Neural cell (in vitro differentiated cells): ENCODE measurements around the gene CRIP1. TPM values are rescaled to one million over a fixed set of nuclear protein-coding genes. Genes with fewer than 3 reads are reported as not detected.

Source experiments
- H2AFZ ChIP-seq: fragments of 200-600, 300-800 bp; sonication (generic), shearing (Covaris generic); 2 replicates; pipeline ENCODE4 v1.6.0; 2014; ENCODE audit warnings: low read depth, mild to moderate bottlenecking, antibody characterized with exemption, low read length, moderate library complexity
- H3F3A ChIP-seq: fragments of 200-600 bp; shearing (Covaris generic); 2 replicates; pipeline ENCODE4 v1.6.1; 2016; ENCODE audit warnings: mild to moderate bottlenecking, moderate library complexity, mixed read lengths, antibody characterized with exemption, low read length; ENCODE audit not compliant: insufficient read depth, poor library complexity, severe bottlenecking
- H3K27ac ChIP-seq: fragments of 200-600, 300-800 bp; sonication (generic), shearing (Covaris generic); 2 replicates; pipeline ENCODE4 v1.5.1; 2014; ENCODE audit warnings: mild to moderate bottlenecking, low read length, moderate library complexity
- H3K27me3 ChIP-seq: fragments of 300-800, 200-600 bp; sonication (generic), shearing (Covaris generic); 2 replicates; pipeline ENCODE4 v1.6.0; 2014; ENCODE audit warnings: mild to moderate bottlenecking, low read depth, low read length, moderate library complexity; ENCODE audit not compliant: insufficient read depth
- H3K36me3 ChIP-seq: fragments of 300-800, 200-600 bp; sonication (generic), shearing (Covaris generic); 2 replicates; pipeline ENCODE4 v1.5.1; 2014; ENCODE audit warnings: mild to moderate bottlenecking, antibody characterized with exemption, low read length, moderate library complexity; ENCODE audit not compliant: insufficient read depth
- H3K4me2 ChIP-seq: fragments of 300-800, 200-600 bp; sonication (generic), shearing (Covaris generic); 2 replicates; pipeline ENCODE4 v1.6.0; 2014; ENCODE audit warnings: mild to moderate bottlenecking, low read length
- H3K4me3 ChIP-seq: fragments of 300-800, 200-600 bp; sonication (generic), shearing (Covaris generic); 2 replicates; pipeline ENCODE4 v1.5.1; 2014; ENCODE audit warnings: mild to moderate bottlenecking, low read length, moderate library complexity
- H3K79me2 ChIP-seq: fragments of 200-600 bp; shearing (Covaris generic); replicated peaks from 2 replicates; pipeline ENCODE4 v1.6.0; 2014; ENCODE audit warnings: mild to moderate bottlenecking, low read length, moderate library complexity; ENCODE audit not compliant: insufficient read depth
- H3K9ac ChIP-seq: fragments of 300-800, 200-600 bp; sonication (generic), shearing (Covaris generic); 2 replicates; pipeline ENCODE4 v1.6.1; 2016; ENCODE audit warnings: mild to moderate bottlenecking, low read length, mixed read lengths
- H3K9me2 ChIP-seq: fragments of 200-600 bp; shearing (Covaris generic); 2 replicates; pipeline ENCODE4 v1.6.1; 2016; ENCODE audit warnings: mild to moderate bottlenecking, low read length, mixed read lengths; ENCODE audit not compliant: insufficient read depth
- H3K9me3 ChIP-seq: fragments of 200-600, 300-800 bp; sonication (generic), shearing (Covaris generic); 2 replicates; pipeline ENCODE4 v1.6.1; 2016; ENCODE audit warnings: mild to moderate bottlenecking, mixed run types, low read length, moderate library complexity, mixed read lengths
- H4K20me1 ChIP-seq: fragments of 200-600 bp; shearing (Covaris generic); 2 replicates; pipeline ENCODE4 v1.6.1; 2016; ENCODE audit warnings: mild to moderate bottlenecking, mixed run types; ENCODE audit not compliant: insufficient read depth
- EP300 ChIP-seq: fragments of 450-650 bp; conservative IDR thresholded peaks from 2 replicates; pipeline ENCODE4 v1.6.1; 2014; ENCODE audit warnings: antibody characterized with exemption, mild to moderate bottlenecking, moderate library complexity; ENCODE audit not compliant: poor library complexity, severe bottlenecking
- EZH2 ChIP-seq: fragments of 200-600, 300-800 bp; shearing (Covaris generic), sonication (generic); IDR thresholded peaks from 2 replicates; pipeline ENCODE4 v1.6.1; 2014; ENCODE audit warnings: antibody characterized with exemption, low read length, borderline replicate concordance, mild to moderate bottlenecking; ENCODE audit not compliant: insufficient read depth, poor library complexity, severe bottlenecking
- MXI1 ChIP-seq: fragments of 450-650 bp; conservative IDR thresholded peaks from 2 replicates; pipeline ENCODE4 v1.6.1; 2014; ENCODE audit warnings: antibody characterized with exemption, mild to moderate bottlenecking; ENCODE audit not compliant: poor library complexity, severe bottlenecking
- POLR2AphosphoS5 ChIP-seq: IDR thresholded peaks from 2 replicates; pipeline ENCODE4 v1.6.1; 2012
- RAD21 ChIP-seq: fragments of 450-650 bp; conservative IDR thresholded peaks from 2 replicates; pipeline ENCODE4 v1.6.1; 2014; ENCODE audit warnings: antibody characterized with exemption, mild to moderate bottlenecking, moderate library complexity
- SMC3 ChIP-seq: fragments of 450-650 bp; conservative IDR thresholded peaks from 2 replicates; pipeline ENCODE4 v1.6.1; 2014; ENCODE audit warnings: antibody characterized with exemption, mild to moderate bottlenecking, moderate library complexity; ENCODE audit not compliant: poor library complexity
- TAF1 ChIP-seq: IDR thresholded peaks from 2 replicates; pipeline ENCODE4 v1.6.1; 2012; ENCODE audit warnings: low read depth
- polyA plus RNA-seq: library from polyadenylated mRNA; depleted of rRNA; stranded (reverse); fragments of >200 nt; gene quantifications from 2 replicates; pipeline ENCODE4 v1.2.3, GENCODE V29; 2014
- TF ChIP-seq, protein P1 (sequence below): fragments of 450-650 bp; IDR thresholded peaks from 2 replicates; pipeline ENCODE4 v1.5.1; 2014; ENCODE audit warnings: antibody characterized with exemption, mild to moderate bottlenecking, moderate library complexity; ENCODE audit not compliant: poor library complexity, severe bottlenecking
- TF ChIP-seq, protein P2 (sequence below): IDR thresholded peaks from 2 replicates; pipeline ENCODE4 v1.6.1; 2012; ENCODE audit warnings: borderline replicate concordance

Gene CRIP1
- polyA plus RNA-seq, 1 donor from 2014 or later, result 0.58 TPM

DNA sequence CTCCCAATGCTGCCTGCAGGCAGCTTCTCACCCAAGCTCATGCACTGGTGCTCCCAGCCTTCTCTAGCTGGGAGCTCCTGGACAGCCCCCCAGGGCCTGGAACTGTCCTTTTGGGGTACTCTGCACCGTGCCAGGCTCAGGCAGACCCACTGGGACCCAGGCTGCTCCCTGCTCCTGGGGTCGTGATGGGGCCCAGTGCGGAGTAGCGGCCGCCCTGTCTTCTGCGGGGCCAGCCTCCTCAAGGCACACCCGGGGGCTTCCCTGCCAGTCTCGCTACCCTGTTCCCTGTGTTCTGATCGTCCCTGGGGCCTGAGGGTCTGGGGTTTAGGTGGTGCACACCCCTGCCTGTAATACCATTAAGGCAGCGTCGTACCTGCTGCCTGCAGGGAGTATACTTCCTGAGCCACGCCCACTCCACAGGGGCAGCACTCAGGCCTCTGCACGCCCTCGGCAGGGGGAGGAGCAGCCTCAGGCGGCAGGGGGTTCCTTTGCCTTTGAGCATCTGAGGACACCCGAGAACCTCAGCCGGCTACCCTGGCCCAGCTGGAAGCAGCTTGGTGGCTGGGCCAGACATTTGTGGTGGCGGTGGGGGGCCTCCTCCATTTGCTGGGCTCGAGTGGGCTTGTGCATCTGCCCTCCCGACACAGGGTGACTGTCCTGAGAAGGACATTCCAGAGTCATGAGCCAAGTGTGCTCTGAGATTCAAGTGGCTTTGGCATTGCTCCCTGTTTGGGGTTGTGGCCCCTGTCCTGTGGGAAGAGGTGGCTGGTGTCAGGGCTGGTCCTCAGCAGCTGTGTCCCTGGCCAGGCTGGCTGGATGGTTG lies 21.3 kb upstream of the CRIP1 start:
- H3K27ac ChIP-seq, result no peak overlapping the region
- no peak overlapping the region for H3K4me2 ChIP-seq
- H3K79me2 ChIP-seq, result no peaks in the 10 kb centered on the region
- no peak overlapping the region for H3K4me3 ChIP-seq
- H2AFZ ChIP-seq, result no peak overlapping the region
- no peaks in the 10 kb centered on the region for H4K20me1 ChIP-seq
- H3K27me3 ChIP-seq, result no peaks in the 10 kb centered on the region
- no peak overlapping the region for H3K9ac ChIP-seq
- no peak for TF ChIP-seq MXI1
- TF ChIP-seq TAF1, result no peak
- no peak for TF ChIP-seq POLR2AphosphoS5
- no peak for TF ChIP-seq RAD21
- TF ChIP-seq, protein P1, sequence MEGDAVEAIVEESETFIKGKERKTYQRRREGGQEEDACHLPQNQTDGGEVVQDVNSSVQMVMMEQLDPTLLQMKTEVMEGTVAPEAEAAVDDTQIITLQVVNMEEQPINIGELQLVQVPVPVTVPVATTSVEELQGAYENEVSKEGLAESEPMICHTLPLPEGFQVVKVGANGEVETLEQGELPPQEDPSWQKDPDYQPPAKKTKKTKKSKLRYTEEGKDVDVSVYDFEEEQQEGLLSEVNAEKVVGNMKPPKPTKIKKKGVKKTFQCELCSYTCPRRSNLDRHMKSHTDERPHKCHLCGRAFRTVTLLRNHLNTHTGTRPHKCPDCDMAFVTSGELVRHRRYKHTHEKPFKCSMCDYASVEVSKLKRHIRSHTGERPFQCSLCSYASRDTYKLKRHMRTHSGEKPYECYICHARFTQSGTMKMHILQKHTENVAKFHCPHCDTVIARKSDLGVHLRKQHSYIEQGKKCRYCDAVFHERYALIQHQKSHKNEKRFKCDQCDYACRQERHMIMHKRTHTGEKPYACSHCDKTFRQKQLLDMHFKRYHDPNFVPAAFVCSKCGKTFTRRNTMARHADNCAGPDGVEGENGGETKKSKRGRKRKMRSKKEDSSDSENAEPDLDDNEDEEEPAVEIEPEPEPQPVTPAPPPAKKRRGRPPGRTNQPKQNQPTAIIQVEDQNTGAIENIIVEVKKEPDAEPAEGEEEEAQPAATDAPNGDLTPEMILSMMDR, result no peak
- no peak for TF ChIP-seq EP300
- H3K9me3 ChIP-seq, result no peaks in the 10 kb centered on the region
- H3K9me2 ChIP-seq, result no peaks in the 10 kb centered on the region
- no peaks in the 10 kb centered on the region for H3F3A ChIP-seq
- H3K36me3 ChIP-seq, result peaks cover 5% of the 10 kb centered on the region

DNA sequence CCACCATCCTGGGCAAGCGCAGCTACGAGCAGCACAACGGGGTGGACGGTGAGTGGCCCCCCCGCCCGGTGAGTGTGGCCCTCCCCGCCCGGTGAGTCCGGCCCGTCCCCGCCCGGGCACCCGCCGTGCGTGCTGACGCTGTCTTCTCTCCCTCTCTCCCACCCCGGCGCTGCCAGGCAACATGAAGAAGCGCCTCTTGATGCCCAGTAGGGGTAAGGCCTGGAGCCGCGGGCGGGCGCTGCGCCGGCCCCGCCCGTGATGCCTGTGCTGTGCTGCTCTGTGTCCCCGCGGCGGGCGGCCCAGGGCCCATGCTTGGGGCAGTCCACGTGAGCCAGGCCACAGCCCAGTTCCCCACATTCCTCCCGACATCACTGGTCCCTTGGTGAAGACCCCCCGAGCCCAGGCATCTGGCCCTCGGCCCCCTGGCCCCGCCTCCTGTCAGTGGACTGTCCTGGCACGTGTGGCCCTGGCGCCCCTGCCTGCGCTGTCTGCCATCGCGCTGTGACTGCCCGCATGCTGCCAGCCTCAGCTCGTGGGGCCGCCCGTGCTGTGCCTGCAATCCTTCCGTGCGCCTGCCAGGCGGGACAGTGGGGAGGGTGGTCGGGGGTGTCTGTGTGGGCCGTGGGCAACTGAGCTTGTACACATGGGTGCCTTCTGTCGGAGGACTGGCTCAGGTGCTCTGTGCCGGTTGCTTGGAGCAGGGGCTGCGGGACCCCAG lies 20.0 kb upstream of the CRIP1 start:
- Histone ChIP-seq H3K27me3 (no peaks in the 10 kb centered on the region), H3K9me3 (no peaks in the 10 kb centered on the region), H3K79me2 (no peaks in the 10 kb centered on the region), H2AFZ (no peak overlapping the region), H4K20me1 (no peaks in the 10 kb centered on the region), H3K9me2 (no peaks in the 10 kb centered on the region), H3K36me3 (peaks cover 5% of the 10 kb centered on the region), H3K27ac (no peak overlapping the region), H3K4me2 (no peak overlapping the region), H3K9ac (no peak overlapping the region), H3K4me3 (no peak overlapping the region), H3F3A (no peaks in the 10 kb centered on the region)
- TF ChIP-seq RAD21 (no peak), POLR2AphosphoS5 (no peak), TAF1 (no peak), EZH2 (no peak), EP300 (no peak), MXI1 (no peak), SMC3 (no peak)
- TF ChIP-seq, protein P2, sequence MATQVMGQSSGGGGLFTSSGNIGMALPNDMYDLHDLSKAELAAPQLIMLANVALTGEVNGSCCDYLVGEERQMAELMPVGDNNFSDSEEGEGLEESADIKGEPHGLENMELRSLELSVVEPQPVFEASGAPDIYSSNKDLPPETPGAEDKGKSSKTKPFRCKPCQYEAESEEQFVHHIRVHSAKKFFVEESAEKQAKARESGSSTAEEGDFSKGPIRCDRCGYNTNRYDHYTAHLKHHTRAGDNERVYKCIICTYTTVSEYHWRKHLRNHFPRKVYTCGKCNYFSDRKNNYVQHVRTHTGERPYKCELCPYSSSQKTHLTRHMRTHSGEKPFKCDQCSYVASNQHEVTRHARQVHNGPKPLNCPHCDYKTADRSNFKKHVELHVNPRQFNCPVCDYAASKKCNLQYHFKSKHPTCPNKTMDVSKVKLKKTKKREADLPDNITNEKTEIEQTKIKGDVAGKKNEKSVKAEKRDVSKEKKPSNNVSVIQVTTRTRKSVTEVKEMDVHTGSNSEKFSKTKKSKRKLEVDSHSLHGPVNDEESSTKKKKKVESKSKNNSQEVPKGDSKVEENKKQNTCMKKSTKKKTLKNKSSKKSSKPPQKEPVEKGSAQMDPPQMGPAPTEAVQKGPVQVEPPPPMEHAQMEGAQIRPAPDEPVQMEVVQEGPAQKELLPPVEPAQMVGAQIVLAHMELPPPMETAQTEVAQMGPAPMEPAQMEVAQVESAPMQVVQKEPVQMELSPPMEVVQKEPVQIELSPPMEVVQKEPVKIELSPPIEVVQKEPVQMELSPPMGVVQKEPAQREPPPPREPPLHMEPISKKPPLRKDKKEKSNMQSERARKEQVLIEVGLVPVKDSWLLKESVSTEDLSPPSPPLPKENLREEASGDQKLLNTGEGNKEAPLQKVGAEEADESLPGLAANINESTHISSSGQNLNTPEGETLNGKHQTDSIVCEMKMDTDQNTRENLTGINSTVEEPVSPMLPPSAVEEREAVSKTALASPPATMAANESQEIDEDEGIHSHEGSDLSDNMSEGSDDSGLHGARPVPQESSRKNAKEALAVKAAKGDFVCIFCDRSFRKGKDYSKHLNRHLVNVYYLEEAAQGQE, result no peak
- TF ChIP-seq, protein P1, result no peak
